Suprapubic skin (tissue), 3 donors: ENCODE results near the gene DUSP1.

Source experiments
- CTCF ChIP-seq, 2 donors: fragments of 200-600 bp in 1 of 2; fragments of 450-650 bp in 1 of 2; sonication (generic) in 1 of 2; IDR thresholded peaks; one replicate each; pipeline ENCODE4 v1.5.1; 2016 to 2019; ENCODE audit warnings: antibody characterized with exemption in 2 of 2, mild to moderate bottlenecking in 1 of 2, moderate library complexity in 1 of 2
- POLR2A ChIP-seq, 2 donors: fragments of 450-650 bp; IDR thresholded peaks; one replicate each; pipeline ENCODE4 v1.6.1; 2017; ENCODE audit warnings: antibody characterized with exemption in 2 of 2, mild to moderate bottlenecking in 2 of 2, moderate library complexity in 2 of 2

DNA sequence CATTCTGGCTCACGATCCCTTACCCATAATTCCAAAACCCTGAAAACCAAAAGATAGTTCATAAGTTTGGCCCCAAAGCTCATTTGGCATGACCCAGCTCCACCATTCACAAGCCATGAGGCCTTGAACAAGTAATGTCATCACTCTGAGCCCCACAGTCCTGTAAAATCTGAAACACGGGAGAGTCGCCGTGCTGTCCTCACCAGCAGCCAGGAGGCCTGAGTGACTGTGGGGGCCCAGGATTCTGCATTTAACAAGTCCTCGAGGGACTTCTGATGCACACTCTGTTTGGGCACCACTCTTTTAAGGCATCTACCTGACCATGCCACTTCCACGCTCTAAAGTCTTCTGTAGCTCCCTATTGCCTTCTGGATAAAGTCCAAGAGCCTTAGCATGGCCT lies 40.8 kb downstream of the DUSP1 start:
- TF ChIP-seq CTCF (IDR thresholded peaks at IDR 0.05): no peak
- no peak for TF ChIP-seq POLR2A (IDR thresholded peaks at IDR 0.05)
